ENCODE measurements around the gene CCHCR1.

The CCHCR1 gene, protein sequence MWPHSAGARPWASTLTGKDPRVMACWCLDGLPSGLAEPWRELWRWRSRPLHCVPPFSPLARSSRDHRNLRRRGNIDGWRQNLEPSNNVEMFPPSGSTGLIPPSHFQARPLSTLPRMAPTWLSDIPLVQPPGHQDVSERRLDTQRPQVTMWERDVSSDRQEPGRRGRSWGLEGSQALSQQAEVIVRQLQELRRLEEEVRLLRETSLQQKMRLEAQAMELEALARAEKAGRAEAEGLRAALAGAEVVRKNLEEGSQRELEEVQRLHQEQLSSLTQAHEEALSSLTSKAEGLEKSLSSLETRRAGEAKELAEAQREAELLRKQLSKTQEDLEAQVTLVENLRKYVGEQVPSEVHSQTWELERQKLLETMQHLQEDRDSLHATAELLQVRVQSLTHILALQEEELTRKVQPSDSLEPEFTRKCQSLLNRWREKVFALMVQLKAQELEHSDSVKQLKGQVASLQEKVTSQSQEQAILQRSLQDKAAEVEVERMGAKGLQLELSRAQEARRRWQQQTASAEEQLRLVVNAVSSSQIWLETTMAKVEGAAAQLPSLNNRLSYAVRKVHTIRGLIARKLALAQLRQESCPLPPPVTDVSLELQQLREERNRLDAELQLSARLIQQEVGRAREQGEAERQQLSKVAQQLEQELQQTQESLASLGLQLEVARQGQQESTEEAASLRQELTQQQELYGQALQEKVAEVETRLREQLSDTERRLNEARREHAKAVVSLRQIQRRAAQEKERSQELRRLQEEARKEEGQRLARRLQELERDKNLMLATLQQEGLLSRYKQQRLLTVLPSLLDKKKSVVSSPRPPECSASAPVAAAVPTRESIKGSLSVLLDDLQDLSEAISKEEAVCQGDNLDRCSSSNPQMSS

DNA sequence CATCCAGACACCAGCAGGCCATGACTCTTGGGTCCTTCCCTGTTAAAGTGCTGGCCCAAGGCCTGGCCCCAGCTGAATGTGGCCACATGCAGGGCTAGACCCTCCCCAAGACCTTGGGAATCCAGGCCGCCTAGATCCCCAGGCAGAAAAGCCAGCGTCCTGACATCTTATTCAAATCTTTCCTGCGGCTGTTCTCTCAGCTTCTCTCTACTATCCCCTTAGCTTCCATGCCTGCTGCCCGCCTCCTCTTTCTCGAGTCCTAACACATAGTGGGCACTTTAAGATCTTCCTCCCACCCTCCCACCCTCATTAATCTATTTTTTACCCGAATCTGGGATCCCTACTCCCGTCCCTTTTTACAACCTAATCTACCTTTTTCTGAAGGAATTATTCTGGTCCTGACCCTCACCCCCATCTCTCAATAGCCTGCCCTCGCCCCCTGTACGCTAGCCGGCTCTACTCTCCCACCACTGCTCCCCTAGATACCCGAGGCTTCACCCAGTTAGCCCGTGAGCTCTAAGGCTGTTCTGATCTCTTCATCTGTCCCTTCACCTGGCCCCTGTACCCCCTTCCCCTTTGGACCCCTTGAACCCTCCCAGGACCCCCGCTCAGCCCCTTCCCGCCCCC, at the start of gene CCHCR1:
Gene CCHCR1 (minus strand): TSS at position 290 of the 627 bp plus-strand sequence. CDS start 202 bp downstream, at position 88.
- TF ChIP-seq, protein P1, sequence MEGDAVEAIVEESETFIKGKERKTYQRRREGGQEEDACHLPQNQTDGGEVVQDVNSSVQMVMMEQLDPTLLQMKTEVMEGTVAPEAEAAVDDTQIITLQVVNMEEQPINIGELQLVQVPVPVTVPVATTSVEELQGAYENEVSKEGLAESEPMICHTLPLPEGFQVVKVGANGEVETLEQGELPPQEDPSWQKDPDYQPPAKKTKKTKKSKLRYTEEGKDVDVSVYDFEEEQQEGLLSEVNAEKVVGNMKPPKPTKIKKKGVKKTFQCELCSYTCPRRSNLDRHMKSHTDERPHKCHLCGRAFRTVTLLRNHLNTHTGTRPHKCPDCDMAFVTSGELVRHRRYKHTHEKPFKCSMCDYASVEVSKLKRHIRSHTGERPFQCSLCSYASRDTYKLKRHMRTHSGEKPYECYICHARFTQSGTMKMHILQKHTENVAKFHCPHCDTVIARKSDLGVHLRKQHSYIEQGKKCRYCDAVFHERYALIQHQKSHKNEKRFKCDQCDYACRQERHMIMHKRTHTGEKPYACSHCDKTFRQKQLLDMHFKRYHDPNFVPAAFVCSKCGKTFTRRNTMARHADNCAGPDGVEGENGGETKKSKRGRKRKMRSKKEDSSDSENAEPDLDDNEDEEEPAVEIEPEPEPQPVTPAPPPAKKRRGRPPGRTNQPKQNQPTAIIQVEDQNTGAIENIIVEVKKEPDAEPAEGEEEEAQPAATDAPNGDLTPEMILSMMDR (IDR thresholded peaks at IDR 0.05), result no peak
- Histone ChIP-seq H3K79me2 (no peaks in the 10 kb centered on the region), H3K4me3 (ENCODE audit: low read depth, low read length) (peak within 1 kb of the TSS; percentile 73), H2AFZ (peak within 1 kb of the TSS; percentile 94), H3K4me2 (ENCODE audit: low read length) (peak within 1 kb of the TSS; percentile 81), H3K27me3 (ENCODE audit: control insufficient read depth, insufficient read depth, low read length) (no peaks in the 10 kb centered on the region), H3K36me3 (ENCODE audit: control insufficient read depth, insufficient read depth, low read length) (no peaks in the 10 kb centered on the region), H3K9me3 (ENCODE audit: control insufficient read depth, low read length) (no peaks in the 10 kb centered on the region), H3K27ac (peak within 1 kb of the TSS; percentile 37), H3K4me1 (peaks cover 3% of the 10 kb centered on the region), H3K9ac (peak within 1 kb of the TSS; percentile 63)

DNA sequence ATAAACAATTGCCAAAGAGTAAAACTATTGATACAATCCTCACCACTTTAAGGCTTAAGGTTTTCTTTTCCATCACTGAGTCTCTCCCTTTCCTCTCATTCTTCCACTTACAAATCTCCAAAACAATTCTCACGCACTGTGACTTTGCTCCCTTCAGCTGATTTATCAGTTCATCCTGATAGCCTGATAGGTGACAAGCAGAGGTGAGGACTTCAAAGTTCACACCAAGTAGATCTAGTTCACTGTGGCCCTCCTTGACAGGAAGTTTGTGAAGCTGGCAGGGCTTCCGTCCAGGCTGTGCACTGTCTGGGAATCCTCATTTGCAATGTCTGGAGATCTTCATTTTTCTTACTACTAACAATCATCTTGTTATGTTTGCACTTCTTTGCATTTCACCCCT, 48.0 kb upstream of the CCHCR1 start:
- Histone ChIP-seq H2AFZ (no peak overlapping the region), H3K9ac (no peak overlapping the region), H3K27me3 (ENCODE audit: control insufficient read depth, insufficient read depth, low read length) (no peaks in the 10 kb centered on the region), H3K4me3 (ENCODE audit: low read depth, low read length) (no peak overlapping the region), H3K4me1 (no peaks in the 10 kb centered on the region), H3K27ac (no peak overlapping the region), H3K4me2 (ENCODE audit: low read length) (no peak overlapping the region), H3K9me3 (ENCODE audit: control insufficient read depth, low read length) (no peaks in the 10 kb centered on the region), H3K79me2 (no peaks in the 10 kb centered on the region), H3K36me3 (ENCODE audit: control insufficient read depth, insufficient read depth, low read length) (no peaks in the 10 kb centered on the region)
- TF ChIP-seq, protein P1 (IDR thresholded peaks at IDR 0.05), result no peak

DNA sequence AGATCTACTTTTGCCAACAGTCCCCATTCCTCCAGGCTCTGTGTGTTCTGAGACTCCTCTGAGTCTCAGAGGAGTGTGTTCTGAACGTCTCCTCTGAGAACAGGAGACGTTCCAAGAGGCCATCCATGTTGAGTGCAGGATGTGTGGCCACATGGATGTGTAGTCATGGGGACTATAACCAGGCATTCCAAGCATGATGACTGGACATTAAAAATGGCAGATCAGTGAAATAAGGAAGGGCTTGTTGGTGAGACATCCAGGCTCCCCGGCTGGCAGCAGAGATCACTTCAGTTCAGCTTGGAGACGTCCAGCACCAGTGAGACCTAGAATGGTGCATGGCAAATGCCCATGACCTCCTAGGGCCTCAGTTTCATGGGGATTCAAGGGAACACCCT, 47.1 kb upstream of the CCHCR1 start:
- Histone ChIP-seq H3K4me2 (ENCODE audit: low read length) (no peak overlapping the region), H3K79me2 (no peaks in the 10 kb centered on the region), H3K4me3 (ENCODE audit: low read depth, low read length) (no peak overlapping the region), H3K27me3 (ENCODE audit: control insufficient read depth, insufficient read depth, low read length) (no peaks in the 10 kb centered on the region), H3K9ac (no peak overlapping the region), H2AFZ (no peak overlapping the region), H3K36me3 (ENCODE audit: control insufficient read depth, insufficient read depth, low read length) (no peaks in the 10 kb centered on the region), H3K4me1 (no peaks in the 10 kb centered on the region), H3K27ac (no peak overlapping the region), H3K9me3 (ENCODE audit: control insufficient read depth, low read length) (no peaks in the 10 kb centered on the region)
- TF ChIP-seq, protein P1 (IDR thresholded peaks at IDR 0.05), result no peak

DNA sequence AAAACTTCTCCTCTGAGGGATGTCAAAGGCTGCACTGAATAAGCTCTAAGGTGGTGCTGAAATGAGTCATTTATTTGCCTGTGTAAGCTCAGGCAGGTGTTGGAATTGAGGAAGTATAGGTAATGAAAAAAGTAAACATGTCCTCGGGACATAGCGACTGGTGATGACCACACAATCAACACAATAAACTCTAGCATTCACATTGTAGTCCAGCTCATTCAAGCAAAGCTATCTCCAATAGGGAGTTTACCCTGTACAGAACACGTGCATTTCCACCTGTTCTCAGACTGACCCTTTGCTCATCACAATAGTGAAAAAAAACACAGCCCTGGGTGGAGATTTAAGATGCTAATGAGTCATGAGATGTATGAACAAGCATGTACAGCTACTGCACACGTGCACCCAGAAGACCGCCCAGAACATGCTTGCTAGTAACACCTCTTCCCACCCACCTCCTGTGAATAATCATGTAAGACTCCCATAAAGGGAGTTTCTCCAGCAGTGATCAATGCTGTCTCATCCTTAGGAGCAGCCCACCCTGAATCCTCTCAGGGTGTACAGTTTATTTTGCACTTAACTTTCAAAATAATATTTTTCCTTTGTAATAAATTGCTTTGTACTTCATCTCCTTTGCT, 45.9 kb upstream of the CCHCR1 start:
- Histone ChIP-seq H3K27me3 (ENCODE audit: control insufficient read depth, insufficient read depth, low read length) (no peaks in the 10 kb centered on the region), H3K4me1 (no peaks in the 10 kb centered on the region), H3K4me3 (ENCODE audit: low read depth, low read length) (peak overlapping the region; percentile 60), H3K36me3 (ENCODE audit: control insufficient read depth, insufficient read depth, low read length) (no peaks in the 10 kb centered on the region), H2AFZ (no peak overlapping the region), H3K4me2 (ENCODE audit: low read length) (peak overlapping the region; percentile 66), H3K79me2 (no peaks in the 10 kb centered on the region), H3K9me3 (ENCODE audit: control insufficient read depth, low read length) (no peaks in the 10 kb centered on the region), H3K27ac (no peak overlapping the region), H3K9ac (no peak overlapping the region)
- TF ChIP-seq, protein P1 (IDR thresholded peaks at IDR 0.05), result no peak
